ENCODE results near the gene CCDC14. TPM values are rescaled to one million over a fixed set of nuclear protein-coding genes. Genes with fewer than 3 reads are reported as not detected.
"Not testable (repeated sequence)": the region's sequence is repeated elsewhere in the genome, so short reads cannot be mapped to it uniquely, and the experiment has no call there.

CCDC14 gene
- total RNA-seq, 1 experiment from 2014 or later: 62.5 TPM

DNA sequence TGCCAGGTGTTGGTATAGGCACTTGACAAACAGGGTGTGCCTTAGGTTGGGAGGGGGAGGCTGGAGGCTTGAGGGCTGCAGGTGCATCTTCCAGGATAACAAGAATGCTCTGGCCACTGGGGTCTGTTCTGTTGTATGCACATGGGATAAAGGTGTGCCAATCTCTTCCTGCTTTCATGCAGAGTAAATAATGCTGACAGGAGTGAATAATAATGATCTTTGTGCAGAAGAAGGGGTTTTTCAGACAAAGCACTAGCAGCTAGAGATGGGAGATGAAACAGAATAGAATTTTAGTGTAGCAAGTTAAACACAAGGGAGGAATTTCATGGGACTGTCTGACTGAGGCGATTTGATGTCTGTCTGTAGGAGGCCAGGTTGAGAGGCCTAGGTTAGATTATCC lies 32.8 kb upstream of the CCDC14 start:
- no peaks in the 10 kb centered on the region for H3K23me2 ChIP-seq (ENCODE audit: insufficient read length, low read depth, low read length, poor library complexity, severe bottlenecking)
- H4K5ac ChIP-seq (ENCODE audit: insufficient read length, low read depth, low read length): no peak overlapping the region
- Mint-ChIP-seq H3K36me3 (ENCODE audit: insufficient read depth in 1 of 3, low read depth in 3 of 3) (no peaks in the 10 kb centered on the region), H3K27me3 (ENCODE audit: low read depth) (peaks cover 50% of the 10 kb centered on the region), H3K9me3 (no peaks in the 10 kb centered on the region; a peak in 1 of 5 replicates), H3K4me3 (no peak overlapping the region), H3K27ac (no peak overlapping the region), H3K4me1 (no peaks in the 10 kb centered on the region; a peak in 1 of 4 replicates)
- H2BK5ac ChIP-seq (ENCODE audit: insufficient read length, low read length): no peak overlapping the region
- H3K9me3 ChIP-seq (ENCODE audit: control insufficient read depth, low read depth, low read length): no peaks in the 10 kb centered on the region
- H4K20me1 ChIP-seq (ENCODE audit: control insufficient read depth, insufficient read depth, insufficient read length): no peaks in the 10 kb centered on the region
- H3K56ac ChIP-seq (ENCODE audit: insufficient read length, low read depth, low read length): no peak overlapping the region
- H3K27ac ChIP-seq (ENCODE audit: insufficient read length, low read depth, low read length): no peak overlapping the region
- no peak for DNase-seq
- no peak overlapping the region for H3T11ph ChIP-seq (ENCODE audit: low read length)
- H3K23ac ChIP-seq (ENCODE audit: insufficient read length, low read depth, low read length): no peak overlapping the region
- no peak overlapping the region for H3K4me2 ChIP-seq (ENCODE audit: insufficient read depth, insufficient read length, low read length)
- peaks cover 14% of the 10 kb centered on the region; the same call in 1 of the 2 replicates for H3K27me3 ChIP-seq (ENCODE audit: insufficient read depth, low read length)
- no peak overlapping the region for H4K91ac ChIP-seq (ENCODE audit: insufficient read length, low read depth, low read length)
- no peak overlapping the region for H2BK120ac ChIP-seq (ENCODE audit: low read depth, low read length, poor library complexity, severe bottlenecking)
- H2AFZ ChIP-seq (ENCODE audit: low read length): no peak overlapping the region
- H2AK5ac ChIP-seq (ENCODE audit: insufficient read length, low read length): no peak overlapping the region
- no peak overlapping the region for H2BK20ac ChIP-seq (ENCODE audit: low read depth, low read length, poor library complexity, severe bottlenecking)
- H3K79me1 ChIP-seq (ENCODE audit: insufficient read depth, low read depth, low read length, poor library complexity, severe bottlenecking): no peaks in the 10 kb centered on the region
- no peak overlapping the region for H3K9ac ChIP-seq (ENCODE audit: extremely low read depth, insufficient read length, low read length)
- no peak overlapping the region for H2BK15ac ChIP-seq (ENCODE audit: low read depth, low read length)
- no peak overlapping the region for H3K4ac ChIP-seq (ENCODE audit: low read depth, low read length)
- TF ChIP-seq, protein P1, sequence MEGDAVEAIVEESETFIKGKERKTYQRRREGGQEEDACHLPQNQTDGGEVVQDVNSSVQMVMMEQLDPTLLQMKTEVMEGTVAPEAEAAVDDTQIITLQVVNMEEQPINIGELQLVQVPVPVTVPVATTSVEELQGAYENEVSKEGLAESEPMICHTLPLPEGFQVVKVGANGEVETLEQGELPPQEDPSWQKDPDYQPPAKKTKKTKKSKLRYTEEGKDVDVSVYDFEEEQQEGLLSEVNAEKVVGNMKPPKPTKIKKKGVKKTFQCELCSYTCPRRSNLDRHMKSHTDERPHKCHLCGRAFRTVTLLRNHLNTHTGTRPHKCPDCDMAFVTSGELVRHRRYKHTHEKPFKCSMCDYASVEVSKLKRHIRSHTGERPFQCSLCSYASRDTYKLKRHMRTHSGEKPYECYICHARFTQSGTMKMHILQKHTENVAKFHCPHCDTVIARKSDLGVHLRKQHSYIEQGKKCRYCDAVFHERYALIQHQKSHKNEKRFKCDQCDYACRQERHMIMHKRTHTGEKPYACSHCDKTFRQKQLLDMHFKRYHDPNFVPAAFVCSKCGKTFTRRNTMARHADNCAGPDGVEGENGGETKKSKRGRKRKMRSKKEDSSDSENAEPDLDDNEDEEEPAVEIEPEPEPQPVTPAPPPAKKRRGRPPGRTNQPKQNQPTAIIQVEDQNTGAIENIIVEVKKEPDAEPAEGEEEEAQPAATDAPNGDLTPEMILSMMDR (conservative IDR thresholded peaks at IDR 0.05): no peak
- H3K4me1 ChIP-seq (ENCODE audit: insufficient read depth, low read length): no peaks in the 10 kb centered on the region
- H3K14ac ChIP-seq (ENCODE audit: insufficient read depth, low read length): no peak overlapping the region
- WGBS (ENCODE audit: extremely low coverage, insufficient read length, low lambda C conversion rate): no CpG with 5 or more reads among the region's 1 CpG
- no peak overlapping the region for H3K18ac ChIP-seq (ENCODE audit: insufficient read length, low read depth, low read length)
- no peak overlapping the region for H4K8ac ChIP-seq (replicated peaks; ENCODE audit: insufficient read length, low read depth, low read length)
- H2BK12ac ChIP-seq (ENCODE audit: insufficient read length, low read depth, low read length): no peak overlapping the region
- H3K79me2 ChIP-seq (ENCODE audit: insufficient read depth, low read length): no peaks in the 10 kb centered on the region

DNA sequence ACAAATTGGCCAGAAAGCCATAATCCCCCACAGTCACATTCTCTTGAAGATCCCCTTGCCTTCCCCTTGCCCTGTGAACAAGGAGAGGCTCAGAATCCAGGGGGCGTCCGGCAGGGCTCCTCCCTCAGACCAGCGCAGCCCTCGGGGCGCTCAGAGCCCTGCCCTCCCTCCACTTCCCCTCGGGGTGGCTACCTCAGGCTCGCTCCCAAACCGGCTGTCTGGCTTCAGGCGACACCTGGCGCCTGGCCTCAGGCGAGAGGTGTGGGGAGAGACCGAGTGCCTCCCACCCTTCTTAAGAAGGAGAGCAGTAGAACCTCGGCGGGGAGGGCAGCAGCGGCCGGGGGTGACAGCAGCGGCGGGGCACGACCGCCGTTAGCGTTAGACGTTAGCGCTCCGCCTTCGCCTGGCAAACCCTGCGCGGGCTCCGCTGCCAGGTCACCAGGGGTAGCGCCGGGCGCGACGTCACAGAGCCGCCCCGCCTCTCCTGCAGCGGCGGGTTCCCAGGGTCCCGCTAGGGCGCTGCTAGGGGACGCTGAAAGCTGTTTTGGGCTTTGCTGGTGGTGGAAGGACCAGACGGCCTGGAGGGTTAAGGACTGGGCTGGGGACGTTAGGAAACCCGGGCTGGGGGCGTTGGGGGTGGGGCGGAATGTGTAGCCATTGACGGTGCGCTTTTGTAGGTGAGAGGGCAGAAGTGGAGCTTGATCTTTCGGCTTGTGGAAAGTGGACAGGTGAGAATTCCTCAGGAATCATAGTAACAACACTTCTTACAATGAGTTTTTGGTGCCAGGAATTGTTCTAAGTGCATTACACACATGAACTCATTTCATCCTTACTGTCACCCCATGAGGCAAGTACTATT lies 30.9 kb upstream of the CCDC14 start, which contains the start of gene ROPN1:
TSS of gene ROPN1 (minus strand) at position 395 of the 859 bp plus-strand sequence. CDS start 11,643 bp downstream, outside the sequence.
- not testable (repeated sequence) for DNase-seq; H2BK12ac ChIP-seq (ENCODE audit: insufficient read length, low read depth, low read length); H3K27ac Mint-ChIP-seq; H4K91ac ChIP-seq (ENCODE audit: insufficient read length, low read depth, low read length); H3K14ac ChIP-seq (ENCODE audit: insufficient read depth, low read length); H3K79me2 ChIP-seq (ENCODE audit: insufficient read depth, low read length); H3K4me1 Mint-ChIP-seq; H3K23me2 ChIP-seq (ENCODE audit: insufficient read length, low read depth, low read length, poor library complexity, severe bottlenecking); H3K56ac ChIP-seq (ENCODE audit: insufficient read length, low read depth, low read length); H2BK15ac ChIP-seq (ENCODE audit: low read depth, low read length); H3K36me3 Mint-ChIP-seq (ENCODE audit: insufficient read depth in 1 of 3, low read depth in 3 of 3); H4K8ac ChIP-seq (replicated peaks; ENCODE audit: insufficient read length, low read depth, low read length); H2BK120ac ChIP-seq (ENCODE audit: low read depth, low read length, poor library complexity, severe bottlenecking); H3K23ac ChIP-seq (ENCODE audit: insufficient read length, low read depth, low read length); H3K9me3 ChIP-seq (ENCODE audit: control insufficient read depth, low read depth, low read length); H3K79me1 ChIP-seq (ENCODE audit: insufficient read depth, low read depth, low read length, poor library complexity, severe bottlenecking); H3K9ac ChIP-seq (ENCODE audit: extremely low read depth, insufficient read length, low read length); H2AK5ac ChIP-seq (ENCODE audit: insufficient read length, low read length); H3K4me2 ChIP-seq (ENCODE audit: insufficient read depth, insufficient read length, low read length); H2BK5ac ChIP-seq (ENCODE audit: insufficient read length, low read length); H3K4me1 ChIP-seq (ENCODE audit: insufficient read depth, low read length); H4K5ac ChIP-seq (ENCODE audit: insufficient read length, low read depth, low read length); H3K9me3 Mint-ChIP-seq; H2AFZ ChIP-seq (ENCODE audit: low read length); H3T11ph ChIP-seq (ENCODE audit: low read length); H3K27ac ChIP-seq (ENCODE audit: insufficient read length, low read depth, low read length); H3K4ac ChIP-seq (ENCODE audit: low read depth, low read length); H3K18ac ChIP-seq (ENCODE audit: insufficient read length, low read depth, low read length); H4K20me1 ChIP-seq (ENCODE audit: control insufficient read depth, insufficient read depth, insufficient read length); H2BK20ac ChIP-seq (ENCODE audit: low read depth, low read length, poor library complexity, severe bottlenecking)
- no CpG with 5 or more reads among the region's 49 CpGs for WGBS (ENCODE audit: extremely low coverage, insufficient read length, low lambda C conversion rate)
- peaks cover 14% of the 10 kb centered on the region; the same call in 1 of the 2 replicates for H3K27me3 ChIP-seq (ENCODE audit: insufficient read depth, low read length)
- Mint-ChIP-seq H3K27me3 (ENCODE audit: low read depth) (peaks cover 50% of the 10 kb centered on the region), H3K4me3 (peak within 1 kb of the TSS; percentile 26 to 77; a peak in 4 of 5 replicates)

All from H9 (cell line).